ENCODE results near the gene UGT1A10.

UGT1A10 gene

DNA sequence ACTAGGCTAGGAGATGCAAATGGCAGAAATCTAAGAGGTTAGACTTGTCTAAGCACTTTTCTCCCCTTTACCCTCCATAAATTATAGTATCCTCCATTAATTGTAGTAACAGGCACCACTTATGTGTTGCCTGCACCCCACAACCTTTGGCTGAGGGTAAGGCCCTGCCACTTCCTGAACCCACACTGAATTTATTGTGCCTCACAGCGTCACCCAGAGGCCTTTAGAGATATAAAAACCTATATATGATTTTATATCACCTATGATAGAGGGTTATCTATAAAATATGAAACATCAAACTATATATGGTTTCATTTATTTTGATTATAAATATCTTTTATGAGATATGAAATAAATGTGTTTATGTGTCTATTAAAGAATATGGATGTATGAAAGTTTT is 38.1 kb downstream of the UGT1A10 start:
- TF ChIP-seq, protein P1, sequence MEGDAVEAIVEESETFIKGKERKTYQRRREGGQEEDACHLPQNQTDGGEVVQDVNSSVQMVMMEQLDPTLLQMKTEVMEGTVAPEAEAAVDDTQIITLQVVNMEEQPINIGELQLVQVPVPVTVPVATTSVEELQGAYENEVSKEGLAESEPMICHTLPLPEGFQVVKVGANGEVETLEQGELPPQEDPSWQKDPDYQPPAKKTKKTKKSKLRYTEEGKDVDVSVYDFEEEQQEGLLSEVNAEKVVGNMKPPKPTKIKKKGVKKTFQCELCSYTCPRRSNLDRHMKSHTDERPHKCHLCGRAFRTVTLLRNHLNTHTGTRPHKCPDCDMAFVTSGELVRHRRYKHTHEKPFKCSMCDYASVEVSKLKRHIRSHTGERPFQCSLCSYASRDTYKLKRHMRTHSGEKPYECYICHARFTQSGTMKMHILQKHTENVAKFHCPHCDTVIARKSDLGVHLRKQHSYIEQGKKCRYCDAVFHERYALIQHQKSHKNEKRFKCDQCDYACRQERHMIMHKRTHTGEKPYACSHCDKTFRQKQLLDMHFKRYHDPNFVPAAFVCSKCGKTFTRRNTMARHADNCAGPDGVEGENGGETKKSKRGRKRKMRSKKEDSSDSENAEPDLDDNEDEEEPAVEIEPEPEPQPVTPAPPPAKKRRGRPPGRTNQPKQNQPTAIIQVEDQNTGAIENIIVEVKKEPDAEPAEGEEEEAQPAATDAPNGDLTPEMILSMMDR (IDR thresholded peaks at IDR 0.05; ENCODE audit: low read depth, low read length), result no peak
- DNase-seq (ENCODE audit: extremely low read depth, low read depth), result no peak

DNA sequence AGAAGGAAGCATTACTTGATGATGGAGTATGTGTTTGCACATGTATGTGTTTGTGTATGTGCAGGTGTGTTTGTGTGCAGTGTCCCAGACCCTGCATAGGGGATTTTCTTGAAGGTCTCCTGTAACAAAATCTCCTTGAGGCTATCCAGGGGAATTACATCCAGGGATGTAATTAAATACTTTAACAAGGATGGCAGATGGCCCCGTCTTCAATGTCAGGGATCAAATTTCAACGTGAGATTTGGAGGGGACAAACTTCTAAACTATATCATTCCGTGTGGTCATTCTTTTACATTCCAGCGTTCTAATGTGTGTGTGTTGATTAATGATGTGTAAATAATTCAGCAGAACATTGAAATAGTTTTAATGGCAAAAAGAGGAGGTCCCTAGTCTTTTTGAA is 38.7 kb downstream of the UGT1A10 start:
- no peak for DNase-seq (ENCODE audit: extremely low read depth, low read depth)
- TF ChIP-seq, protein P1 (IDR thresholded peaks at IDR 0.05; ENCODE audit: low read depth, low read length), result no peak

DNA sequence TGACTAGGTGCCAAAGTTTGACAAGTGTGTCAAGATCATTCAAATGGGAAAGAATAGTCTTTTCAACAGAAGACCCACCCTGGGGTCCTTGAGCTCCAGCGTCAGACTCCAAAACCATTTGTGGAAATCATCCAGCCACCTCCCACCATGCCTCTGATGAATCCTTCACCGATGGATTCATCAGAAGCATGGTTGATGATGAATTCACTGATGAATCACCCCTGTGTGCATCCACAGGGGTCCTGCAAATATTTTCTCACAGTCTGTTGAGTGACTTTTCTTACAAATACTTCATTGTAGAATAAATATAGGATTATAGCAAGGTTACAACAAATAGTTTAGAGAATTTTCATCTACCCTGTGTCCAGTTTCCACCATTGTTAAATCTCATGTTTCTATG is 39.8 kb downstream of the UGT1A10 start:
- no peak for DNase-seq (ENCODE audit: extremely low read depth, low read depth)
- TF ChIP-seq, protein P1 (IDR thresholded peaks at IDR 0.05; ENCODE audit: low read depth, low read length), result no peak

DNA sequence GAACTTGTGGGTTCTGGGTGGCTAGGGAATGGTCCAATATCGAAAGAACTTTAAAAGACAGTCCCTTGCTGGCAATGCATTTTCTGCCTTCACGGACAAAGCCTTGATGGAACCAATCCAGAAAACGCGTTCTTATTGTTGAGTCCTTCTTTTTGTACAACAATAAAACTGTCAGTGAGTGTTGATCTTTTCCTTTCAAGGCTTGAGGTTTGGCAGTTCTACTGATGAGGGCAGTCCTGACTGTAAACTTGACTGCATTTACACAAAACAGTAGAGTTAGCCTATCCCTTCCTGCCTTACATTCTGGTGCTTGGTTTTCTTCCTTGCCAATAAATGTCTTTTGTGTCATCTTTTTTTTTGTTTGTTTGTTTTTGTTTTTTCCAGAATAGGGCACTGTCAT is 42.9 kb downstream of the UGT1A10 start:
- TF ChIP-seq, protein P1 (IDR thresholded peaks at IDR 0.05; ENCODE audit: low read depth, low read length), result no peak
- no peak for DNase-seq (ENCODE audit: extremely low read depth, low read depth)

DNA sequence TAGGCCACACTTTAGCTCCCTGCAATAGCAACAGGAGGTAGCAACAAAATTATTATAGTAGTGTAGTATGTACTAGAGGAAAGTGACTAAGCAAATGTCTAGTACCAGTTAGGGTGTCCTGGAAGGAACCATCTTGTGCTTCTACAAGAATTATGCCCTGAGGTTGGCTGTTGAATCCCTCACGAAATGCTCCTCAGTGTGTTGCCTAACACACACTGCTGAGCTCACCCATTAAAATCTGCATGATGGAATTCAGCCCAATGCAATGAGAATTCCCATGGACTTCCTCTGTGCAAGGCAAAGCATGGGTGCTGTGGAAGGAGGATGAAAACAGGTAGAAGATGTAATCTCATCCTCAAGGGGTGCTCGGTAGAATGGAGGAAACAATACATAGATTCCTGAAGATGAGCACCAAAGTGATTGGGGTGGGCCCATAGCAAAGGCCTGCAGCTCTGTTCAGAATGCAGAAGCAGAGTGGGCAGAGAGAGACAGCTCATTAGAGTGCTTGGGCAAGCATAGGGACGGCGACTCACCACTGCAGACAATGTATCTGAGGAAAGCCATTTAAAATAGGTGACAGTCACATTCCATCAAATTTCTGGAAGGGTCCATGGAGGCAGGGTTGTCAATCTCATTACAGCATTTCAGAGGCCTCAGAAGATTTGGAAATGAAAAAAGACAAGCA is 44.3 kb downstream of the UGT1A10 start:
- no peak for DNase-seq (ENCODE audit: extremely low read depth, low read depth)
- TF ChIP-seq, protein P1 (IDR thresholded peaks at IDR 0.05; ENCODE audit: low read depth, low read length), result no peak

DNA sequence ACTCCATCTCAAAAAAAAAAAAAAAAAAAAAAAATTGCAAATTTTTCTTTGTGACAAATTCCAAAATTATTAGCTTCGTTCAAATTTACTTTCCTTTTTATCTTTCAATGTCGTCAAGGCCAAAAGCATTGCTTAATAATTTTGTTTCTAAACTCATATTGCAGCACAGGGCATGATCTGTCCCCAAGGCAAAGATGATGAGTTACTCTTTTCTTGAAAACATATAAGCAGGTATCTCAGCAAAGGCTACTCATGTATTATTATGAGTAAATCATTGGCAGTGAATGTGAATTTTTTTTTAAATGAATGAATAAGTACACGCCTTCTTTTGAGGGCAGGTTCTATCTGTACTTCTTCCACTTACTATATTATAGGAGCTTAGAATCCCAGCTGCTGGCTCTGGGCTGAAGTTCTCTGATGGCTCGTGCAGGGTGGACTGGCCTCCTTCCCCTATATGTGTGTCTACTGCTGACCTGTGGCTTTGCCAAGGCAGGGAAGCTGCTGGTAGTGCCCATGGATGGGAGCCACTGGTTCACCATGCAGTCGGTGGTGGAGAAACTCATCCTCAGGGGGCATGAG is 45.4 kb downstream of the UGT1A10 start, which contains the start of gene UGT1A7:
UGT1A7 (plus strand) TSS at position 381 of the 579 bp plus-strand sequence; CDS start at position 418, 37 bp downstream.
- TF ChIP-seq, protein P1 (IDR thresholded peaks at IDR 0.05; ENCODE audit: low read depth, low read length), result no peak
- DNase-seq (ENCODE audit: extremely low read depth, low read depth), result no peak

DNA sequence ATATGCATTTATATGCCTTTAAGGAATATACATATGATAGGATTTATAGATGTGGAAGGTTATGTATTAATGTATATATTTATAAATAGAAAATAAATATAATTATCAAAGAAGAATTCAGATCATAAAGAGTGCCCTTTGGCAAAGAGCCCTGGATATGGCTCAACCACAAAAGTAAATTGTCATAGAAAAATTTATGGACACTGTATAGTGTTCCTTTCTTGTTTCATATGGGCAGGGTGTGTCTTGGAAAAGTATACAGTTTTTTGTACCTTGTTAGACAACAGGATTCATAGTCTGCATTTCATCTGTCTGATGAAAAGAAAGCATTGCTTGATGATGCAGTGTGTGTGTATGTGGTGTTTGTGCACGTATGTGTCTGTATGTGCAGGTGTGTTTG is 48.4 kb downstream of the UGT1A10 start:
- TF ChIP-seq, protein P1 (IDR thresholded peaks at IDR 0.05; ENCODE audit: low read depth, low read length), result no peak
- DNase-seq (ENCODE audit: extremely low read depth, low read depth), result no peak
